ENCODE measurements around the gene GRK5.

- TF ChIP-seq CTCF (IDR thresholded peaks at IDR 0.05) (no peak), POLR2A (IDR thresholded peaks at IDR 0.05) (no peak)
These were observed 198.1 kb downstream of the GRK5 start for GRCh38 chr10:119405520-119405807.

Data from right lobe of liver (tissue), 4 donors.